ENCODE measurements around the gene SOX9.

GRCh38 chr17:72087876-72088275 lies 32.9 kb upstream of the SOX9 start:
- TF ChIP-seq CTCF (IDR thresholded peaks at IDR 0.05; ENCODE audit: insufficient read depth, low read length, poor library complexity, severe bottlenecking): no peak
- no peak for TF ChIP-seq EZH2phosphoT487 (conservative IDR thresholded peaks at IDR 0.05; ENCODE audit: low read length)
